Adrenal gland (tissue), 12 donors: ENCODE results near the gene TFDP2. TPM values are rescaled to one million over a fixed set of nuclear protein-coding genes. Genes with fewer than 3 reads are reported as not detected.
"Not testable (repeated sequence)": the region's sequence is repeated elsewhere in the genome, so short reads cannot be mapped to it uniquely, and the experiment has no call there.

Experiments used
- DNase-seq, 7 donors: peaks; one replicate each; pipeline ENCODE4 v3.0.0-alpha.2; 2019 to 2020
- H3K27ac ChIP-seq, 5 donors: fragments of 200-600 bp; sonication (generic) in 4 of 5; 1 replicate in 3 of 5; 2 replicates in 2 of 5; pipeline versions ENCODE4 v1.5.1 to v1.8.0; 2016 to 2020; ENCODE audit warnings: mild to moderate bottlenecking in 1 of 5
- H3K27me3 ChIP-seq: fragments of 200-600 bp; 2 replicates; pipeline ENCODE4 v1.8.0; 2021
- H3K36me3 ChIP-seq, 2 donors: fragments of 200-600 bp; replicated peaks in 1 of 2; 1 replicate in 1 of 2; 2 replicates in 1 of 2; pipeline versions ENCODE4 v1.5.1 to v1.8.0; 2018 to 2022
- H3K4me1 ChIP-seq, 2 donors: fragments of 200-600 bp; replicated peaks in 1 of 2; 1 replicate in 1 of 2; 2 replicates in 1 of 2; pipeline versions ENCODE4 v1.5.1 to v1.8.0; 2018 to 2021
- H3K4me3 ChIP-seq, 4 donors: fragments of 200-600 bp; sonication (generic) in 3 of 4; one replicate each; pipeline ENCODE4 v1.5.1; 2016 to 2018
- H3K9me3 ChIP-seq, 3 donors: fragments of 200-600 bp; sonication (generic) in 1 of 3; replicated peaks in 1 of 3; 1 replicate in 2 of 3; 2 replicates in 1 of 3; pipeline versions ENCODE4 v1.5.1 to v1.8.0; 2016 to 2021
- POLR2A ChIP-seq, 2 donors: fragments of 450-650 bp; IDR thresholded peaks; one replicate each; pipeline ENCODE4 v1.6.1; 2017; ENCODE audit warnings: antibody characterized with exemption in 2 of 2, mild to moderate bottlenecking in 2 of 2, moderate library complexity in 1 of 2
- WGBS, 4 donors: extraction: QIAGEN DNeasy Blood & Tissue Kit in 2 of 4; methylation state at CpG; one replicate each; pipeline versions ENCODE4 v1.1.5 to v1.1.7; 2013 to 2017; 5-methylcytosine and 5-hydroxymethylcytosine counted together
- intact Hi-C, 2 donors: fragments of 100-400 bp; cut with DNase I; formaldehyde crosslinking; loops; one replicate each; pipeline versions ENCODE4 v1.14.1 to v1.15.0; 2022 to 2023
- polyA plus RNA-seq, 3 donors: library from polyadenylated mRNA; stranded (reverse); fragments of 200-250 nt in 2 of 3; fragments of 350-450 nt in 1 of 3; fragmentation: Illumina TruSeq in 1 of 3; extraction: RNeasy Lipid Tissue Mini Kit (QIAGEN cat#74804) in 1 of 3; gene quantifications; one replicate each; pipeline ENCODE4 v1.2.3, GENCODE V29; 2013 to 2014
- total RNA-seq, 9 donors: library from RNA; depleted of rRNA in 4 of 9; stranded (reverse); fragments of >200 nt in 4 of 9; fragments of 120-200 nt in 1 of 9; fragmentation: NEBNext Ultra II Directional in 1 of 9; extraction: Animal tissue kit (Norgen Biotek cat#: 25700) in 1 of 9; gene quantifications; one replicate each; pipeline versions ENCODE4 v1.1.0 to v1.2.4, GENCODE V29; 2013 to 2023
- TF ChIP-seq, protein P1 (sequence below), 6 experiments: fragments of 450-650 bp in 4 of 6; fragments of 200-600 bp in 2 of 6; sonication (generic) in 1 of 6; IDR thresholded peaks; 1 replicate in 5 of 6; 2 replicates in 1 of 6; pipeline versions ENCODE4 v1.5.1 to v1.8.0; 2016 to 2021; ENCODE audit warnings: antibody characterized with exemption in 6 of 6, mild to moderate bottlenecking in 2 of 6, moderate library complexity in 1 of 6
- donor health status: healthy with polysubstance abuse.
- donor health status: Bipolar disorder and iron deficiency.
- donor health status: DM: yes; HTN: yes; CAD: no.
- donor health status: DM: no; HTN: no; CAD: no.
- donor health status: DM: no; HTN: no; CAD: no.
- donor health status: DM: yes; HTN: yes; CAD: no.

Gene TFDP2
- total and polyA plus RNA-seq, 12 donors: 11.8 to 165 (median 62.0) TPM

DNA sequence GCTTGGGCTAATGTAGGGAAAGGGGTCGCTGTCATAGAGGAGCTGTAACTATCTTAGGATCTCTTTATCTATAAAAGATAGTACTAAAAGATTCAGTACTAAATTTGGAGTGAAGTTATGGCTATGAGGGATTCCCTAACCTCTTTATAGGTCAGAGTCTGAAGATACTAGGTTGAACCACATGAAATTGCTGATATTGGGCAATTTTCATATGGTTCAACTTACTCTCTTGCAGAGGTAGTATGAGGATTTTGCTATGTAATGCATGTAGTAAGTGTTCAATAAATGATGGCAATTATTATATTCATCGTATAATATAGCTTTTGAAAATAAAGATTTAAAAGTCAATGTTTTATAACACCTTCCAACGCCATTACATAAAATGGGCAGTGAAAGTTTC, 1.9 kb upstream of the TFDP2 start:
- Histone ChIP-seq H3K36me3 (no peaks in the 10 kb centered on the region), H3K27ac (no peak overlapping the region), H3K4me3 (no peak overlapping the region), H3K27me3 (no peaks in the 10 kb centered on the region), H3K4me1 (peaks cover 20 to 22% of the 10 kb centered on the region in 2 donors), H3K9me3 (no peaks in the 10 kb centered on the region)
- 81 to 87% (median 82%) methylated on average over 3 of the region's 3 CpGs for WGBS, 4 donors
- no peak for DNase-seq
- intact Hi-C loops: loop anchor here in 1 of 2 donors (10.0 kb wide), 1 partner anchor 186 kb away; no protein-coding TSS in a partner anchor
- no peak for TF ChIP-seq POLR2A (IDR thresholded peaks at IDR 0.05)
- TF ChIP-seq, protein P1, sequence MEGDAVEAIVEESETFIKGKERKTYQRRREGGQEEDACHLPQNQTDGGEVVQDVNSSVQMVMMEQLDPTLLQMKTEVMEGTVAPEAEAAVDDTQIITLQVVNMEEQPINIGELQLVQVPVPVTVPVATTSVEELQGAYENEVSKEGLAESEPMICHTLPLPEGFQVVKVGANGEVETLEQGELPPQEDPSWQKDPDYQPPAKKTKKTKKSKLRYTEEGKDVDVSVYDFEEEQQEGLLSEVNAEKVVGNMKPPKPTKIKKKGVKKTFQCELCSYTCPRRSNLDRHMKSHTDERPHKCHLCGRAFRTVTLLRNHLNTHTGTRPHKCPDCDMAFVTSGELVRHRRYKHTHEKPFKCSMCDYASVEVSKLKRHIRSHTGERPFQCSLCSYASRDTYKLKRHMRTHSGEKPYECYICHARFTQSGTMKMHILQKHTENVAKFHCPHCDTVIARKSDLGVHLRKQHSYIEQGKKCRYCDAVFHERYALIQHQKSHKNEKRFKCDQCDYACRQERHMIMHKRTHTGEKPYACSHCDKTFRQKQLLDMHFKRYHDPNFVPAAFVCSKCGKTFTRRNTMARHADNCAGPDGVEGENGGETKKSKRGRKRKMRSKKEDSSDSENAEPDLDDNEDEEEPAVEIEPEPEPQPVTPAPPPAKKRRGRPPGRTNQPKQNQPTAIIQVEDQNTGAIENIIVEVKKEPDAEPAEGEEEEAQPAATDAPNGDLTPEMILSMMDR (IDR thresholded peaks at IDR 0.05): no peak

DNA sequence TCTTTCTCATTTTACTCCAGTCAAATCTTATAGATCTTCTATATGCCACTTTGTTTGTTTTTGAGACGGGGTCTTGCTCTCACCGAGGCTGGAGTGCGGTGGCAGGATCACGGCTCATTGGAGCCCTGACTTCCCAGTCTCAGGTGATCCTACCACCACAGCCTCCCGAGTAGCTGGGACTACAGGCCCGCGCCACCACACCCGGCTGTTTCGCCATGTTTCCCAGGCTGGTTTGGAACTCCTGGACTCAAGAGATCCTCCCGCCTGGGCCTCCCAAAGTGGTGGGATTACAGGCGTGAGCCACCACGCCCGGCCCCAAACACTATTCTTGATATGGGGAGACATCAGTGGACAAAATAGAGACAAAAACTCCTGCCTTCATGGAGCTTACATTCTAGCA, 927 bp upstream of the TFDP2 start:
- no peaks in the 10 kb centered on the region for H3K36me3 ChIP-seq
- WGBS, 4 donors: 91 to 94% (median 92%) methylated on average over 13 of the region's 13 CpGs
- H3K27me3 ChIP-seq: no peaks in the 10 kb centered on the region
- intact Hi-C loops: loop anchor here in 1 of 2 donors (10.0 kb wide), 1 partner anchor 185 kb away; no protein-coding TSS in a partner anchor
- no peaks in the 10 kb centered on the region for H3K9me3 ChIP-seq
- peaks cover 18 to 22% of the 10 kb centered on the region in 2 donors for H3K4me1 ChIP-seq
- H3K4me3 ChIP-seq: no peak overlapping the region
- no peak overlapping the region for H3K27ac ChIP-seq
- TF ChIP-seq, protein P1 (IDR thresholded peaks at IDR 0.05): no peak
- no peak for TF ChIP-seq POLR2A (IDR thresholded peaks at IDR 0.05)
- no peak for DNase-seq

DNA sequence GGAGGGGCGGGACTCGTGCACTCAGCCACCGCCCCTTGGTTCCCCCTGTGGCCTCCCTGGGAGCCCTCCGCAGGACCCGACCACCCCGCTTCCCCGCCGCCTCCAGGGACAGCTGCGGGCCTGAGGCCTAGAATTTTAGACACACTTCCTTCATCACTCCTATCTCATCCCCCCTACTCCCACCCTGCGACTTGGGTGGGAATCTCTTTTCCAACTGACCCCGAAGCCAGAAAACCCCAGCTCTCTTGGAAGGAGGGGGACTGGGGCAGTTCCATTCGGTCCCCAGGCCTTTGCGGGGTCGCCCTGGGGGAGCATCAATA, 289 bp upstream of the TFDP2 start:
- intact Hi-C loops: no loop called here
- no peak for DNase-seq
- 6 to 8% (median 7%) methylated on average over 13 to 14 of the region's 14 CpGs for WGBS, 4 donors
- Histone ChIP-seq H3K9me3 (no peaks in the 10 kb centered on the region), H3K4me1 (peaks cover 11 to 15% of the 10 kb centered on the region in 2 donors), H3K27me3 (no peaks in the 10 kb centered on the region), H3K4me3 (peak overlapping the region in 3 of 4 donors; percentile 76 to 80 (median 79)), H3K27ac (peak overlapping the region in 4 of 5 donors; percentile 88 to 91 (median 89)), H3K36me3 (no peaks in the 10 kb centered on the region)
- no peak for TF ChIP-seq POLR2A (IDR thresholded peaks at IDR 0.05)
- TF ChIP-seq, protein P1 (IDR thresholded peaks at IDR 0.05): peak in 1 of 6 experiments; percentile 8

DNA sequence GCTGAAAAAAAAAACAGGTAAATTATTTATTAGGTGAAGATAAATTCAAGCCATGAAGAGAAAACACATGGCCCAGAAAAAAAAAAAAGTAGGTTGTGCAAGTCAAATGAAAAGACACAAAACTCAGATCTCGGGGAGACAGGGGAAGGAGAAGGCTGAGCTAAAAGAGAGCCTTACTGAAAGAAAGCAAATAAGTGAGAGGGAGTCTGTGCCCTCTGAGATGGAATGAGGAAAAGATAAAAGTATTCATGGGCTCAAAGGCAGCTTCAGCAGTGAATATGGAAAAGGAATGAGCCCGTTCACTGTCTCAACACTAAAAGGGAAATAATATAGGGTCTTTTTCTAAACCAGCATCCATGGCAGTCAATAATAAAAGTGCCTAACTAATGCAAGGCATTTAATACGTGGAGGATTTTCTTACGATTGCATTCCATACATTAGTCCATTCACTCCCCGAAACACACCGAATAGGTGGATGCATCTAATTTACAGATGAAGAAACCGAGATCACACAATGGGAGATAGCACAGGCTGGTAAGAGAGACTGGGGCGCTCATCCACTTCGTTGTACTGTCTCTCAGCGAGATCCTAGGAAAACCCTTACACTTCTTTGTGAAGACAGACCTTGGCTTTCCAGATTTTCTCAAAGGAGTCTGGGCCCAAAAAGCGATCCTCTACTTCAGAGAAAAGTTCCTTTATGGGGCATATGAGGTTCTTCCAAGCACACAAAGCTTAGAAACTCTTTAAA, 1.1 kb downstream of the TFDP2 start:
- Histone ChIP-seq H3K27me3 (no peaks in the 10 kb centered on the region), H3K9me3 (no peaks in the 10 kb centered on the region), H3K4me1 (peaks cover 7 to 11% of the 10 kb centered on the region in 2 donors), H3K27ac (peak overlapping the region in 3 of 5 donors; percentile 89 to 91 (median 89)), H3K4me3 (peak overlapping the region in 3 of 4 donors; percentile 76 to 80 (median 79)), H3K36me3 (no peaks in the 10 kb centered on the region)
- no peak for DNase-seq
- WGBS, 4 donors: 12 to 18% (median 15%) methylated on average over 11 of the region's 11 CpGs
- intact Hi-C loops: no loop called here
- no peak for TF ChIP-seq POLR2A (IDR thresholded peaks at IDR 0.05)
- TF ChIP-seq, protein P1 (IDR thresholded peaks at IDR 0.05): no peak

DNA sequence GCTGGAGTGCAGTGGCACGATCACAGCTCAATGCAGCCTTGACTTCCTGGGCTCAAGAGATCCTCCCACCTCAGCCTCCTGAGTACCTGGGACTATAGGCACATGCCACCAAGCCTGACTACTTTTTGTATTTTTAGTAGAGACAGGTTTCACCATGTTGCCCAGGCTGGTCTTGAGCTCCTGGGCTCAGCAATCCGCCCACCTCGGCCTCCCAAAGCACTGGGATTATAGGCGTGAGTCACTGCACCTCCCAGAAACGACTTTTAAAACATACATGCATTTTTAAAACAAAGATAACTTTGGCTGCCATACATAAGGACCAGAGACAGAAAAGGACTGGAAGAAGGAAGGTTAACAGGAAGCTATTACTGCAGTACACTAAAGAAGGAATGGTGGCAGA, 4.8 kb downstream of the TFDP2 start:
- H3K36me3 ChIP-seq, H3K27me3 ChIP-seq, H3K4me3 ChIP-seq, intact Hi-C loops, H3K27ac ChIP-seq, DNase-seq, H3K9me3 ChIP-seq: not testable (repeated sequence)
- WGBS, 4 donors: 93 to 95% (median 93%) methylated on average over 5 of the region's 5 CpGs
- H3K4me1 ChIP-seq: peaks cover 7 to 11% of the 10 kb centered on the region in 2 donors

DNA sequence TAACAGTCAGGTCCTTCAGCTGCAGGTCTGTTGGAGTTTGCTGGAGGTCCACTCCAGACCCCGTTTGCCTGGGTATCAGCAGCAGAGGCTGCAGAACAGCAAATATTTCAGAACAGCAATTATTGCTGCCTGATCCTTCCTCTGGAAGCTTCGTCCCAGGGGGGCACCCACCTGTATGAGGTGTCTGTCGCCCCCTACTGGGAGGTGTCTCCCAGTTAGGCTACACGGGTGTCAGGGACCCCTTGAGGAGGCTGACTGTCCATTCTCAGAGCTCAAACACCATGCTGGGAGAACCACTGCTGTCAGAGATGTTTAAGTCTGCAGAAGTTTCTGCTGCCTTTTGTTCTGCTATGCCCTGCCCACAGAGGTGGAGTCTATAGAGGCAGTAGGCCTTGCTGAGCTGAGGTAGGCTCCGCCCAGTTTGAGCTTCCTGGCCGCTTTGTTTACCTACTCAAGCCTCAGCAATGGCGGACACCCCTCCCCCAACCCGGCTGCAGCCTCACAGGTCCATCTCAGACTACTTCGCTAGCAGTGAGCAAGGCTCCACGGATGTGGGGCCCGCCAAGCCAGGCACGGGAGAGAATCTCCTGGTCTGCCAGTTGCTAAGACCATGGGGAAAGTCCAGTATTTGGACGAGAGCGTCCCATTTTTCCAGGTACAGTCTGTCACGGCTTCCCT, 8.6 kb downstream of the TFDP2 start:
- intact Hi-C loops, DNase-seq, H3K27me3 ChIP-seq, H3K36me3 ChIP-seq, H3K27ac ChIP-seq, H3K4me3 ChIP-seq, H3K9me3 ChIP-seq, H3K4me1 ChIP-seq: not testable (repeated sequence)
- WGBS, 4 donors: 96 to 98% (median 97%) methylated on average over 14 to 15 of the region's 15 CpGs

DNA sequence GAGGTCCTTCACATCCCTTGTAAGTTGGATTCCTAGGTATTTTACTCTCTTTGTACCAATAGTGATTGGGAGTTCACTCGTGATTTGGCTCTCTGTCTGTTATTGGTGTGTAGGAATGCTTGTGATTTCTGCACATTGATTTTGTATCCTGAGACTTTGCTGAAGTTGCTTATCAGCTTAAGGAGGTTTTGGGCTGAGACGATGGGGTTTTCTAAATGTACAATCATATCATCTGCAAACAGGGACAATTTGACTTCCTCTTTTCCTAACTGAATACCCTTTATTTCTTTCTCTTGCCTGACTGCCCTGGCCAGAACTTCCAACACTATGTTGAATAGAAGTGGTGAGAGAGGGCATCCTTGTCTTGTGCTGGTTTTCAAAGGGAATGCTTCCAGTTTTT, 12.3 kb downstream of the TFDP2 start:
- H3K9me3 ChIP-seq, H3K27ac ChIP-seq, H3K4me3 ChIP-seq, intact Hi-C loops, H3K36me3 ChIP-seq, DNase-seq, H3K27me3 ChIP-seq, H3K4me1 ChIP-seq: not testable (repeated sequence)
- WGBS, 4 donors: 84 to 95% (median 88%) methylated on average over 1 to 2 of the region's 2 CpGs
